GM23248 (cell line): ENCODE measurements around the gene XIAP. TPM values are rescaled to one million over a fixed set of nuclear protein-coding genes. Genes with fewer than 3 reads are reported as not detected.
A peak's percentile ranks its signal among the peaks of the same experiment; 100 is the strongest.
"Not testable (repeated sequence)": the region's sequence is repeated elsewhere in the genome, so short reads cannot be mapped to it uniquely, and the experiment has no call there.

Experiments used
- DNase-seq: peaks from one replicate; pipeline ENCODE4 v3.0.0-alpha.2; 2015
- H2AFZ ChIP-seq: fragments of 200-600 bp; sonication (generic); 2 replicates; pipeline ENCODE4 v1.6.1; 2016; ENCODE audit warnings: antibody characterized with exemption
- H3F3A ChIP-seq: fragments of 200-600 bp; sonication (generic); 2 replicates; pipeline ENCODE4 v1.6.1; 2016; ENCODE audit warnings: mild to moderate bottlenecking, antibody characterized with exemption, mixed run types; ENCODE audit not compliant: insufficient read depth
- H3K27ac ChIP-seq: fragments of 200-600 bp; sonication (generic); 2 replicates; pipeline ENCODE4 v1.5.1; 2016; ENCODE audit warnings: mild to moderate bottlenecking
- H3K27me3 ChIP-seq: fragments of 200-600 bp; sonication (generic); replicated peaks from 2 replicates; pipeline ENCODE4 v1.6.1; 2016; ENCODE audit warnings: mild to moderate bottlenecking; ENCODE audit not compliant: insufficient read depth
- H3K36me3 ChIP-seq: fragments of 200-600 bp; sonication (generic); 2 replicates; pipeline ENCODE4 v1.6.1; 2016; ENCODE audit warnings: low read depth, mild to moderate bottlenecking
- H3K4me1 ChIP-seq: fragments of 200-600 bp; sonication (generic); 2 replicates; pipeline ENCODE4 v1.6.1; 2016; ENCODE audit warnings: mild to moderate bottlenecking; ENCODE audit not compliant: insufficient read depth
- H3K4me2 ChIP-seq: fragments of 200-600 bp; sonication (generic); one replicate; pipeline ENCODE4 v1.6.1; 2016; ENCODE audit warnings: mild to moderate bottlenecking; ENCODE audit not compliant: unreplicated experiment
- H3K4me3 ChIP-seq: fragments of 200-600 bp; sonication (generic); 2 replicates; pipeline ENCODE4 v1.5.1; 2016; ENCODE audit warnings: mild to moderate bottlenecking
- H3K79me2 ChIP-seq: fragments of 200-600 bp; sonication (generic); 2 replicates; pipeline ENCODE4 v1.6.1; 2016; ENCODE audit warnings: mild to moderate bottlenecking; ENCODE audit not compliant: insufficient read depth
- H3K9ac ChIP-seq: fragments of 200-600 bp; sonication (generic); 2 replicates; pipeline ENCODE4 v1.6.1; 2016; ENCODE audit warnings: mild to moderate bottlenecking
- H3K9me2 ChIP-seq: fragments of 200-600 bp; sonication (generic); 2 replicates; pipeline ENCODE4 v1.6.1; 2016; ENCODE audit warnings: mixed run types, mild to moderate bottlenecking, moderate library complexity; ENCODE audit not compliant: insufficient read depth
- H3K9me3 ChIP-seq: fragments of 200-600 bp; sonication (generic); one replicate; pipeline ENCODE4 v1.6.1; 2017; ENCODE audit warnings: low read depth
- H4K20me1 ChIP-seq: fragments of 200-600 bp; sonication (generic); 2 replicates; pipeline ENCODE4 v1.6.0; 2016; ENCODE audit not compliant: insufficient read depth
- EZH2 ChIP-seq: fragments of 200-600 bp; sonication (generic); IDR thresholded peaks from 2 replicates; pipeline ENCODE4 v1.6.1; 2018; ENCODE audit warnings: antibody characterized with exemption, mild to moderate bottlenecking; ENCODE audit not compliant: insufficient read depth, poor library complexity, severe bottlenecking
- EZH2phosphoT487 ChIP-seq: fragments of 200-600 bp; sonication (generic); IDR thresholded peaks from 2 replicates; pipeline ENCODE4 v1.6.1; 2018; ENCODE audit warnings: antibody characterized with exemption, moderate library complexity, mild to moderate bottlenecking, low read depth; ENCODE audit not compliant: insufficient read depth
- WGBS, 2 experiments: methylation state at CpG; one replicate each; pipeline ENCODE4 v1.1.6; 2015 to 2017; ENCODE audit warnings: low lambda C conversion rate in 2 of 2, low coverage in 1 of 2; ENCODE audit errors: missing lambda C conversion rate in 2 of 2; 5-methylcytosine and 5-hydroxymethylcytosine counted together
- in situ Hi-C: fragments of 300-500 bp; cut with MboI; formaldehyde crosslinking; loops from 2 replicates; pipeline ENCODE4 v1.15.0; 2020
- polyA plus RNA-seq: library from polyadenylated mRNA; unstranded; fragments of >200 nt; fragmentation: Nextera tagmentation; extraction: Ambion mirVana; gene quantifications from 2 replicates; pipeline ENCODE4 v1.2.1, GENCODE V29; 2016
- total RNA-seq: library from RNA; depleted of rRNA; stranded (reverse); fragments of >200 nt; shearing (Covaris generic); gene quantifications from 2 replicates; pipeline ENCODE4 v1.2.3, GENCODE V29; 2014; rRNA removed

The XIAP gene
- total RNA-seq (19.7 and 40.6 TPM in 2 replicates), polyA plus RNA-seq (15.3 and 17.3 TPM in 2 replicates)

- Histone ChIP-seq H3K27ac (peak within 1 kb of the TSS; percentile 98), H3K4me3 (peak within 1 kb of the TSS; percentile 99), H3F3A (peaks cover 15% of the 10 kb centered on the region), H4K20me1 (no peaks in the 10 kb centered on the region), H3K79me2 (peaks cover 45% of the 10 kb centered on the region), H2AFZ (peak within 1 kb of the TSS; percentile 83), H3K9me3 (no peaks in the 10 kb centered on the region), H3K9me2 (no peaks in the 10 kb centered on the region), H3K36me3 (no peaks in the 10 kb centered on the region), H3K4me2 (peak within 1 kb of the TSS; percentile 92), H3K27me3 (no peaks in the 10 kb centered on the region), H3K9ac (peak within 1 kb of the TSS; percentile 99), H3K4me1 (no peaks in the 10 kb centered on the region; the same call in 1 of the 2 replicates)
- peak; percentile 91 for DNase-seq
- 0 to 3% methylated on average over 5 to 34 of the region's 62 CpGs for WGBS, 2 experiments
- in situ Hi-C loops = no loop called here
- TF ChIP-seq EZH2phosphoT487 (no peak), EZH2 (no peak)
These were observed at the start of gene XIAP for GRCh38 chrX:123859846-123860838. Gene XIAP, plus strand, starts transcription at chrX:123860053. Its CDS starts 25,610 bp downstream, at chrX:123885663.

- Histone ChIP-seq H3K79me2 (no peaks in the 10 kb centered on the region), H4K20me1 (no peaks in the 10 kb centered on the region), H3K4me1 (0 out of 2 replicates have a peak, but pooled peaks cover 4% of the 10 kb centered on the region), H3F3A (no peaks in the 10 kb centered on the region), H3K27me3 (no peaks in the 10 kb centered on the region), H3K9me3 (no peaks in the 10 kb centered on the region), H3K9ac (no peak overlapping the region), H3K4me3 (no peak overlapping the region), H3K27ac (no peak overlapping the region), H2AFZ (no peak overlapping the region), H3K9me2 (no peaks in the 10 kb centered on the region), H3K4me2 (no peak overlapping the region), H3K36me3 (no peaks in the 10 kb centered on the region)
- WGBS, 2 experiments = 56 to 57% methylated on average over 2 of the region's 2 CpGs
- no peak for TF ChIP-seq EZH2phosphoT487
- TF ChIP-seq EZH2 = no peak
- in situ Hi-C loops = no loop called here
- DNase-seq = peak; percentile 29
These were observed 45.5 kb upstream of the XIAP start for GRCh38 chrX:123814343-123814742.

DNA sequence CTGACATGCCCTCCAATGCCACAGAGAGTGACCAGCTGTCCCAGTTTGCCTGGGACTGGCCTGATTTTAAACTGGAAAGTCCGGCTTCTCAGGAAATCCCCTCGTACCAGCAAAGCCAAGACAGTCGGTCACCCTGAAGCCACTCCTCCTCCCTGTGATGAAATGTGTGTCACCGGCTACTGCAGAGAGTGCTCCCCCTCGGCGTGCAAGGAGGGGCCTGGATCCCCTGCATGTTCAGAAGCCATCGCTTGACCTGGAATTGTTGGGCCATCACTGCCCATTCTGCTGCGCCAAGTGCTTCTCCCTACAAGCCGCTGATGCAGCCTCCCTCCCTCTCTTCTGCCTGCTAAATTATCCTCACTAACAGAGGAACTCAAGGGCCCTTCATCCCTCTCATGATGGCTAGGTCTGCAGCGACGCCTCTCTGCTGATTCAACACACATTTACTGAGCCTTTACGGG lies 44.9 kb upstream of the XIAP start:
- not testable (repeated sequence) for H3K27me3 ChIP-seq, H3K4me2 ChIP-seq

GRCh38 chrX:123817288-123817894 lies 42.5 kb upstream of the XIAP start:
- Histone ChIP-seq H3K36me3 (no peaks in the 10 kb centered on the region), H4K20me1 (no peaks in the 10 kb centered on the region), H2AFZ (no peak overlapping the region), H3K79me2 (no peaks in the 10 kb centered on the region), H3K4me2 (no peak overlapping the region), H3F3A (no peaks in the 10 kb centered on the region), H3K27me3 (no peaks in the 10 kb centered on the region), H3K4me3 (no peak overlapping the region), H3K9me3 (no peaks in the 10 kb centered on the region), H3K4me1 (0 out of 2 replicates have a peak, but pooled peaks cover 4% of the 10 kb centered on the region), H3K27ac (no peak overlapping the region), H3K9ac (no peak overlapping the region), H3K9me2 (no peaks in the 10 kb centered on the region)
- TF ChIP-seq EZH2 (no peak), EZH2phosphoT487 (no peak)
- in situ Hi-C loops = no loop called here
- WGBS, 2 experiments = 88 to 95% methylated on average over 6 of the region's 6 CpGs
- no peak for DNase-seq

More for the DNA sequence above, 44.9 kb upstream of the XIAP start:
- H3K27ac ChIP-seq, H3F3A ChIP-seq, H3K9me3 ChIP-seq, H4K20me1 ChIP-seq, in situ Hi-C loops, H3K4me3 ChIP-seq, H3K79me2 ChIP-seq, H3K9ac ChIP-seq, H3K4me1 ChIP-seq, H3K9me2 ChIP-seq, H2AFZ ChIP-seq, H3K36me3 ChIP-seq: not testable (repeated sequence)
- whole genome bisulfite sequencing, 2 experiments = 18 to 28% methylated on average over 2 to 10 of the region's 12 CpGs
- peak; percentile 10 for DNase-seq
